ENCODE data around the gene RNF151. TPM values are rescaled to one million over a fixed set of nuclear protein-coding genes. Genes with fewer than 3 reads are reported as not detected.

RNF151 gene
- total RNA-seq, 4 donors from 2014 or later, result not detected

DNA sequence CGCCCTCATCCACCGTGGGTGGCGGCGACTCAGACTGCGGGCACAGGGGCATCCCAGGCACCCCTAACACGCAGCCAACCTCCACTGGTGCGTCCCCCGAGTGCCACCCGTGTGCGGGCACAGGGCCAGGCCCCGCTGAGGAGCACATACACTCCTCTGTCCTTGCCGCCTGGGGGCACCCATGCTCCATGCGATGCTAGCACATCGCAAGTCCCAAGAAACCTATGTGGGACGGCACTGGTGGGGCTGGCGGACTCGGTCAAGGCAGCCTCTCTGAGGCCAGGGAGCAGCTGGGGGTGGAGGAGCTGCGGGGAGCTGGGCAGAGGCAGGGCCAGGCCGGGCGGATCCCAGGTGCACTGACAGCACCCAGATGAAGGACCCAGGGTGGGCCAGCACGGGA, 39.0 kb downstream of the RNF151 start:
- Histone ChIP-seq H3K27ac (replicated peaks in 1 of 4) (no peak overlapping the region), H3K36me3 (peaks cover 28 to 38% (median 34%) of the 10 kb centered on the region in 4 donors), H3K9me3 (no peaks in the 10 kb centered on the region), H3K27me3 (no peaks in the 10 kb centered on the region), H3K4me1 (peaks cover 60 to 69% (median 67%) of the 10 kb centered on the region in 4 donors), H3K4me3 (no peak overlapping the region)
- intact Hi-C loops (cut with DNase I), result no loop called here
- WGBS, result no CpG with 5 or more reads among the region's 21 CpGs
- no peak for TF ChIP-seq EP300 (IDR thresholded peaks at IDR 0.05)
- TF ChIP-seq, protein P1, sequence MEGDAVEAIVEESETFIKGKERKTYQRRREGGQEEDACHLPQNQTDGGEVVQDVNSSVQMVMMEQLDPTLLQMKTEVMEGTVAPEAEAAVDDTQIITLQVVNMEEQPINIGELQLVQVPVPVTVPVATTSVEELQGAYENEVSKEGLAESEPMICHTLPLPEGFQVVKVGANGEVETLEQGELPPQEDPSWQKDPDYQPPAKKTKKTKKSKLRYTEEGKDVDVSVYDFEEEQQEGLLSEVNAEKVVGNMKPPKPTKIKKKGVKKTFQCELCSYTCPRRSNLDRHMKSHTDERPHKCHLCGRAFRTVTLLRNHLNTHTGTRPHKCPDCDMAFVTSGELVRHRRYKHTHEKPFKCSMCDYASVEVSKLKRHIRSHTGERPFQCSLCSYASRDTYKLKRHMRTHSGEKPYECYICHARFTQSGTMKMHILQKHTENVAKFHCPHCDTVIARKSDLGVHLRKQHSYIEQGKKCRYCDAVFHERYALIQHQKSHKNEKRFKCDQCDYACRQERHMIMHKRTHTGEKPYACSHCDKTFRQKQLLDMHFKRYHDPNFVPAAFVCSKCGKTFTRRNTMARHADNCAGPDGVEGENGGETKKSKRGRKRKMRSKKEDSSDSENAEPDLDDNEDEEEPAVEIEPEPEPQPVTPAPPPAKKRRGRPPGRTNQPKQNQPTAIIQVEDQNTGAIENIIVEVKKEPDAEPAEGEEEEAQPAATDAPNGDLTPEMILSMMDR (IDR thresholded peaks at IDR 0.05), result no peak
- TF ChIP-seq POLR2AphosphoS5 (IDR thresholded peaks at IDR 0.05), result no peak
- no peak for TF ChIP-seq POLR2A (IDR thresholded peaks at IDR 0.05; ENCODE audit: low read depth)
- no peak for DNase-seq (ENCODE audit: extremely low spot score)

DNA sequence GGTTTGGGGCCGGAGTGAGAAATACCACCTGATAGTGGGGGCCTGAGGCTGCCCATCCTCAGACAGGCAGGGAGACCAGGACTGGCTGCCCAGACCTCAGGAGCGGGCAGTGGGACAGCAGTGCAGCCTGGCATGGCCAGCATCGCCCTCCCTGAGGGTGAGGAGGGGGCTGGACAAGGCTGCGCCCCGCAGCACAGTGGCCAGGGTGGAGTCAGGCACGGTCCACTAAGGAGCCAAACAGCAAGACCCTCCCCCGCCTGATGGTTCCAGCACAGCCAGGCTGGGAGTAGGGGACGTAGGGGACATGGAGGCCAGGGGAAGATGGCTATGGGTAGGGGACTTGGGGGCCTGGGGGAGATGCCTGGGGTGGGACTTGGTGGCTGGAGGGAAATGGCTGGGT, 39.7 kb downstream of the RNF151 start:
- peaks cover 21 to 31% (median 28%) of the 10 kb centered on the region in 4 donors for H3K36me3 ChIP-seq
- no peak overlapping the region for H3K4me3 ChIP-seq
- DNase-seq (ENCODE audit: extremely low spot score), result no peak
- no peak for TF ChIP-seq EP300 (IDR thresholded peaks at IDR 0.05)
- TF ChIP-seq, protein P1 (IDR thresholded peaks at IDR 0.05), result no peak
- no peak for TF ChIP-seq POLR2A (IDR thresholded peaks at IDR 0.05; ENCODE audit: low read depth)
- no peak for TF ChIP-seq POLR2AphosphoS5 (IDR thresholded peaks at IDR 0.05)
- intact Hi-C loops (cut with DNase I), result no loop called here
- no peak overlapping the region for H3K27ac ChIP-seq (replicated peaks in 1 of 4)
- H3K4me1 ChIP-seq, result peaks cover 61 to 70% (median 67%) of the 10 kb centered on the region in 4 donors
- no peaks in the 10 kb centered on the region for H3K9me3 ChIP-seq
- H3K27me3 ChIP-seq, result no peaks in the 10 kb centered on the region
- WGBS, result 91% methylated on average over 8 of the region's 8 CpGs

DNA sequence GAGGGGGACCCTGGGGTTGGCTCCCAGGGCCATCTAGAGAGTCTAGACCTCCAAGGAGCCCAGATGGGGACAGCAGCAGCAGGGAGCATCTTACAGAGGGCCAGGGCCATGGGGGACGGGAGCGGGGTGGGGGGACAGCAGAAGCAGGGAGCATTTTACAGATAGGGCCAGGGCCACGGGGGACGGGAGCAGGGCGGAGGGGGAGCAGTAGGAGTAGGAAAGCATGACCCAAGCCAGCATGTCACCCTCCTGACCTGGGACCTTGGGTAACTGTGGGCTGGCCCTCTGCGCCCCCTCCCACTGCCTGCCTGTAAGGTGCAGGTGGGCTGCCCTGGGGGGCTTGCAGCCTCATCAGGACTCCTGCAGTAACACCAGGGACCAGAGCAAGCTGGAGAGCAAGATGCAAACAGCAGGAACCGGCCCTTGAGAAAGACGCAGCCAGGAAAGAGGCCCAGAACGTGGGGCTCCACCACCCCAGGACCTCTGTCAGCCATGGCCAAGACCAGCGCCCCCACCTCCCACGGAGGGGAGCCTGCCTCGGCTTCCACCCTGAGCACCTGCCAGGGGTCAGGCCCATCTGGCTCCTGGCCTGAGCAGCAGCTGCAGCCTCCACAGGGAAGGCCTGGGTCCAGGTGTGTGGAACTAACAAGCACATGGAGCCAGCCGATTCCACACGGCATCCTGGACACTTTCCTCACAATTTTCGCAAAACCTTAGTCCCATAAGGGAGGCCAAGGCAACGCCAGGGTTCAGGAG, 40.6 kb downstream of the RNF151 start:
- no peaks in the 10 kb centered on the region for H3K27me3 ChIP-seq
- DNase-seq (ENCODE audit: extremely low spot score), result no peak
- intact Hi-C loops (cut with DNase I), result no loop called here
- peaks cover 12 to 22% (median 18%) of the 10 kb centered on the region in 4 donors for H3K36me3 ChIP-seq
- peaks cover 61 to 70% (median 67%) of the 10 kb centered on the region in 4 donors for H3K4me1 ChIP-seq
- TF ChIP-seq EP300 (IDR thresholded peaks at IDR 0.05) (no peak), POLR2AphosphoS5 (IDR thresholded peaks at IDR 0.05) (no peak), POLR2A (IDR thresholded peaks at IDR 0.05; ENCODE audit: low read depth) (no peak)
- TF ChIP-seq, protein P1 (IDR thresholded peaks at IDR 0.05), result no peak
- H3K27ac ChIP-seq (replicated peaks in 1 of 4), result peak overlapping the region in 2 of 4 donors; percentile 89 to 96
- H3K9me3 ChIP-seq, result no peaks in the 10 kb centered on the region
- H3K4me3 ChIP-seq, result peak overlapping the region; percentile 70 to 95 (median 81)
- whole genome bisulfite sequencing, result 73% methylated on average over 14 of the region's 16 CpGs

DNA sequence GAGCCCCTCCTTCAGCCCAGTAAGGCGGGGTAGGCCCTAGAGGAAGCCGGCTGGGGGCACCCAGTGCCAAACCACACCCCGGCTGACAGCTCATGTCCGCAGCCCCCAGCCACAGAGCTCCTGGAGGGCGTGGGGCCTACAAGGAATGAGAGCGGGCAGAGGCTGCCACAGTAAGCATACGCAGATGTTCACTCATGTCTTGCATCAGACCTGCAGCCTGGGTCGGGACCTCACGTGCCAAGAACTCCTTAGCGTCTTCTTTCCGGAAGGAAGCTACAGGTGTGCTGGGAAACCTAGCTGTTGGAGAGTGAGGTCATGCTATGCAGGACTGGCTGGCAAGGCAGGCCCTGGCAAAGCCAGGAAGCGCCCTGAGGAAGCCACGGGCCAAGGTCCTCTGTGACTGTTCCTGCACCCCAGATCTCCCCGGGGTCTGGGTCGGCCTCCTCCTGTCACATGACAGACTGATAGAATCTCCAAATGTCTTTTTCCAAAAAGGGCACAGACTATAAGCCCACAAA, 41.4 kb downstream of the RNF151 start:
- peaks cover 4 to 14% (median 10%) of the 10 kb centered on the region in 4 donors for H3K36me3 ChIP-seq
- WGBS, result 64% methylated on average over 15 of the region's 15 CpGs
- TF ChIP-seq EP300 (IDR thresholded peaks at IDR 0.05) (no peak), POLR2A (IDR thresholded peaks at IDR 0.05; ENCODE audit: low read depth) (no peak), POLR2AphosphoS5 (IDR thresholded peaks at IDR 0.05) (no peak)
- TF ChIP-seq, protein P1 (IDR thresholded peaks at IDR 0.05), result no peak
- intact Hi-C loops (cut with DNase I), result no loop called here
- peak overlapping the region; percentile 89 to 97 (median 94) for H3K27ac ChIP-seq (replicated peaks in 1 of 4)
- H3K9me3 ChIP-seq, result no peaks in the 10 kb centered on the region
- peaks cover 61 to 70% (median 67%) of the 10 kb centered on the region in 4 donors for H3K4me1 ChIP-seq
- H3K27me3 ChIP-seq, result no peaks in the 10 kb centered on the region
- no peak for DNase-seq (ENCODE audit: extremely low spot score)
- H3K4me3 ChIP-seq, result peak overlapping the region; percentile 70 to 95 (median 81)
